MCF 10A (cell line): ENCODE results near the gene PRRC2B. TPM values are rescaled to one million over a fixed set of nuclear protein-coding genes. Genes with fewer than 3 reads are reported as not detected.
A peak's percentile ranks its signal among the peaks of the same experiment; 100 is the strongest.
"Not testable (repeated sequence)": the region's sequence is repeated elsewhere in the genome, so short reads cannot be mapped to it uniquely, and the experiment has no call there.

Experiments
- BruUV-seq: library from RNA; stranded (reverse); fragments of 400-500 nt; replicated peaks from 2 replicates; lab custom pipeline; 2021; lab: Mats Ljungman, UMichigan
- CTCF ChIA-PET: fragments of 300-600 bp; sonication (Branson Sonifier 250); formaldehyde crosslinking; extraction: SDS; loops from one replicate; lab custom pipeline; 2021; ENCODE audit warnings: antibody characterized with exemption, inconsistent platforms; lab: Yijun Ruan, JAX
- POLR2A ChIA-PET: fragments of 300-600, 350-650 bp; sonication (Branson Sonifier 250); formaldehyde crosslinking; extraction: SDS; loops from one replicate; lab custom pipeline; 2020; ENCODE audit warnings: antibody characterized with exemption, inconsistent platforms; lab: Yijun Ruan, JAX
- DNase-seq: peaks from one replicate; pipeline ENCODE4 v3.0.0-alpha.2; 2018; ENCODE audit not compliant: unreplicated experiment
- H3K27ac Mint-ChIP-seq: one replicate; pipeline ENCODE4 v1.8.0; 2022; ENCODE audit warnings: mild to moderate bottlenecking, low read depth, mixed read lengths; ENCODE audit not compliant: unreplicated experiment
- H3K27me3 Mint-ChIP-seq: one replicate; pipeline ENCODE4 v1.8.0; 2022; ENCODE audit warnings: mixed read lengths; ENCODE audit not compliant: insufficient read depth, unreplicated experiment
- H3K36me3 Mint-ChIP-seq: one replicate; pipeline ENCODE4 v1.8.0; 2022; ENCODE audit warnings: mild to moderate bottlenecking, moderate library complexity, mixed read lengths; ENCODE audit not compliant: insufficient read depth, unreplicated experiment
- H3K4me1 Mint-ChIP-seq: one replicate; pipeline ENCODE4 v1.8.0; 2022; ENCODE audit warnings: mixed read lengths; ENCODE audit not compliant: insufficient read depth, unreplicated experiment
- H3K4me3 Mint-ChIP-seq: one replicate; pipeline ENCODE4 v1.8.0; 2022; ENCODE audit warnings: mild to moderate bottlenecking, moderate library complexity, mixed read lengths; ENCODE audit not compliant: unreplicated experiment
- H3K9me3 Mint-ChIP-seq: one replicate; pipeline ENCODE4 v1.8.0; 2022; ENCODE audit warnings: mixed read lengths; ENCODE audit not compliant: unreplicated experiment
- CTCF ChIP-seq: fragments of 200-600 bp; IDR thresholded peaks from one replicate; pipeline ENCODE4 v1.8.0; 2022; ENCODE audit warnings: antibody characterized with exemption, mild to moderate bottlenecking; ENCODE audit not compliant: unreplicated experiment
- intact Hi-C: fragments of 100-400 bp; cut with micrococcal nuclease; formaldehyde crosslinking; loops from 2 replicates; pipeline ENCODE4 v1.14.1; 2022
- total RNA-seq: library from RNA; stranded (reverse); gene quantifications from 2 replicates; pipeline ENCODE4 v1.2.3, GENCODE V29; 2022

PRRC2B gene
- total RNA-seq, 1 experiment from 2014 or later: 186 TPM

GRCh38 chr9:131395157-131396098 lies 1.5 kb downstream of the PRRC2B start:
- CTCF ChIA-PET: interaction anchor here (0.7 to 1.4 kb wide), 6 partner anchors 7 to 315 kb away, joined by 3 to 4 read pairs (median 4); no protein-coding TSS in a partner anchor
- intact Hi-C loops: loop anchor here (2.0 kb wide), 1 partner anchor 27 kb away; no protein-coding TSS in a partner anchor
- Mint-ChIP-seq H3K4me1 (peaks cover 48% of the 10 kb centered on the region), H3K27me3 (no peaks in the 10 kb centered on the region), H3K9me3 (no peaks in the 10 kb centered on the region), H3K4me3 (peak overlapping the region; percentile 79), H3K27ac (peak overlapping the region; percentile 83), H3K36me3 (peaks cover 10% of the 10 kb centered on the region)
- BruUV-seq: TSS peak; percentile 44
- POLR2A ChIA-PET: interaction anchor here (0.6 to 5.5 kb wide), 13 partner anchors 11 to 974 kb away, joined by 3 to 53 read pairs (median 5); partner anchors contain the start of gene NUP214
- peak; percentile 70 for DNase-seq
- no peak for TF ChIP-seq CTCF

DNA sequence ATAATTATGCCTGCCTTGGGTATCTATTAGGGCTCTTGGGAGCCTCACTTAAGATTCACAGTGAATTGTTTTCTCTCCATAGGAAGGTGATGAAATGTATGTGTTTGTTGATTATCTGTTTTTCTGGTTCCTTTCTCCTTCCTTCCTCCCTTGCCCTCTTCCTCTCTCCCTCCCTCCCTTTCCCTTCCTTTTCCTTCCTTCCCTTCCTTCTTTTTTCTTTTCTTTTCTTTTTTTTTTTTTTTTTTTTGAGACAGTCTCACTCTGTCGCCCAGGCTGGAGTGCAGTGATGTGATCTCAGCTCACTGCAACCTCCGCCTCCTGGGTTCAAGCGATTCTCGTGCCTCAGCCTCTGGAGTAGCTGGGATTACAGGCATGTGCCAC lies 2.2 kb downstream of the PRRC2B start:
- peaks cover 48% of the 10 kb centered on the region for H3K4me1 Mint-ChIP-seq
- intact Hi-C loops, H3K27me3 Mint-ChIP-seq, BruUV-seq, DNase-seq, H3K9me3 Mint-ChIP-seq: not testable (repeated sequence)
- ChIA-PET CTCF (interaction anchor here (0.7 to 1.4 kb wide), 4 partner anchors 13 to 343 kb away, joined by 3 to 4 read pairs (median 4); no protein-coding TSS in a partner anchor), POLR2A (interaction anchor here (0.8 to 5.5 kb wide), 10 partner anchors 11 to 271 kb away, joined by 3 to 53 read pairs (median 8); partner anchors contain the start of gene NUP214)
- peak overlapping the region; percentile 83 for H3K27ac Mint-ChIP-seq
- peak overlapping the region; percentile 79 for H3K4me3 Mint-ChIP-seq
- H3K36me3 Mint-ChIP-seq: peaks cover 10% of the 10 kb centered on the region

DNA sequence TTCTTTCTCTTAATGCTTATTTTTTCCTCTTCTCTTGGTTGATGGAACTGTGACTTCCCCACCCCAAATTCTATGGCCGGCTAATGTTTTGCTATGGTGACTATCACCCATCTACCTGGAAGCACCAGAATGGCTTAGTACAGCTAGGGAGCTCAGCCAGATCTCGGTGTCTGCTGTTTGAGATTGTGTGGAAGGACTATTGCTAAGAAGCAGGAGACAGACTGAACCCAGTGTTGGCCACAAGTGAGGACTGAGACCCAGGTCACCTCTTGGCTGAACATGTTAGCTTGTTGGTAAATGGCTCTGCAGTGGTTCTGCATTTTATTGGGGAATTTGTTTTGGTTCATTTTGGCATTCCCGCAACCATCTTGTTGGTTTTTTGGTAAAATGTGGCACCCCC lies 2.7 kb downstream of the PRRC2B start:
- Mint-ChIP-seq H3K27ac (peak overlapping the region; percentile 83), H3K27me3 (no peaks in the 10 kb centered on the region), H3K9me3 (no peaks in the 10 kb centered on the region), H3K36me3 (peaks cover 10% of the 10 kb centered on the region), H3K4me1 (peaks cover 48% of the 10 kb centered on the region), H3K4me3 (peak overlapping the region; percentile 79)
- no peak for TF ChIP-seq CTCF
- intact Hi-C loops: no loop called here
- DNase-seq: no peak
- no TSS peak for BruUV-seq
- CTCF ChIA-PET: interaction anchor here (0.6 to 1.3 kb wide), 4 partner anchors 28 to 342 kb away, joined by 3 to 4 read pairs (median 4); no protein-coding TSS in a partner anchor
- POLR2A ChIA-PET: interaction anchor here (0.7 to 5.5 kb wide), 14 partner anchors 10 to 1228 kb away, joined by 3 to 53 read pairs (median 4); no protein-coding TSS in a partner anchor

DNA sequence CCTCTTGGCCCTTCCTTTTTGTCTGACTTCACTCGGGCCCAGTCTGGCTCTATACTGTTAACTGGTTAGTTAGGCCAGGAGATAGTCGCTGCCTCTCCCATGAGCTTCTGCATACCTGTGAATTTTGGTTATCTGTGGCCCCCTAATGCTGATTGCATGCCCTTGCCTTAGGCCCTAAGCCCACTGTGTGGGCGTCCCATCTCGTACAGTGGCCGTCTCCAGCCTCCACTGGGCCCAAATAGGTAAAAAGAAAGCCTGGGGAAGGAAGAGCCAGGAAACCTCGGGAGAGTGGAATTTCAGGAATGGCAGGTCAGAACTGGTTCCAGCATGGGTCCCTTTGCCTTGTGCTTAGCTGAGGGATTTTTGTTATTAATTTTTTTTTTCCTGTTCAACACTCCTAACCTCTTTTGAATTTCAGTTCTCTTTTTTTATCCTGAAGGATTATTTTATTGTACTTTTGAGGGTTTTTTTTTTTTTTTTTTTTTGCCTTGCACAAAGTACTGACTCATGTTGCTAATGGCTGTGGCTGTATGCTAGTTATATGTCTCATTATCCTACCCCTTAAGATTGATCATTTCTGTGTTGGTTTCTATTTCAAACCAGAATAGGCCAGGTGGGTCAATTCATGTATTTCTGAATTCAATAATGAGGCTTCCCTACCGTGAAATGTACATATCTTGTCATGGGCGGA lies 3.4 kb downstream of the PRRC2B start:
- POLR2A ChIA-PET: interaction anchor here (0.7 to 5.5 kb wide), 13 partner anchors 10 to 1228 kb away, joined by 3 to 53 read pairs (median 4); no protein-coding TSS in a partner anchor
- peak overlapping the region; percentile 83 for H3K27ac Mint-ChIP-seq
- TF ChIP-seq CTCF: no peak
- CTCF ChIA-PET: interaction anchor here (0.6 to 1.3 kb wide), 5 partner anchors 9 to 342 kb away, joined by 3 to 4 read pairs (median 3); no protein-coding TSS in a partner anchor
- peaks cover 10% of the 10 kb centered on the region for H3K36me3 Mint-ChIP-seq
- intact Hi-C loops: no loop called here
- H3K4me1 Mint-ChIP-seq: peaks cover 48% of the 10 kb centered on the region
- BruUV-seq: no TSS peak
- DNase-seq: no peak
- H3K27me3 Mint-ChIP-seq: no peaks in the 10 kb centered on the region
- H3K4me3 Mint-ChIP-seq: peak overlapping the region; percentile 79
- H3K9me3 Mint-ChIP-seq: no peaks in the 10 kb centered on the region
